ENCODE data around the gene MRPS35.

- TF ChIP-seq REST (IDR thresholded peaks at IDR 0.05; ENCODE audit: low read depth) = no peak
- TF ChIP-seq TAF1 (IDR thresholded peaks at IDR 0.05; ENCODE audit: low read depth) = no peak
- TF ChIP-seq EP300 (IDR thresholded peaks at IDR 0.05; ENCODE audit: borderline replicate concordance) = no peak
- TF ChIP-seq RAD21 (IDR thresholded peaks at IDR 0.05; ENCODE audit: low read depth) = no peak
- TF ChIP-seq MAX (IDR thresholded peaks at IDR 0.05) = no peak
- no peak for TF ChIP-seq USF1 (IDR thresholded peaks at IDR 0.05)
- no peak for TF ChIP-seq CREB1 (IDR thresholded peaks at IDR 0.05; ENCODE audit: low read depth)
- TF ChIP-seq CEBPB (IDR thresholded peaks at IDR 0.05) = no peak
- TF ChIP-seq YY1 (IDR thresholded peaks at IDR 0.05; ENCODE audit: low read depth) = no peak
- TF ChIP-seq EGR1 (IDR thresholded peaks at IDR 0.05) = no peak
- TF ChIP-seq FOXM1 (IDR thresholded peaks at IDR 0.05; ENCODE audit: borderline replicate concordance, low read depth) = no peak
- TF ChIP-seq NFIC (IDR thresholded peaks at IDR 0.05) = no peak
- TF ChIP-seq TCF12 (IDR thresholded peaks at IDR 0.05; ENCODE audit: low read depth) = no peak
Observed at GRCh38 chr12:27771481-27772327, 61.1 kb downstream of the MRPS35 start.
